Testis (tissue), 3 donors: Measurements from ENCODE around the gene SCAMP2. TPM values are rescaled to one million over a fixed set of nuclear protein-coding genes. Genes with fewer than 3 reads are reported as not detected.

ENCODE experiments used
- DNase-seq: peaks from one replicate; pipeline ENCODE4 v3.0.0-alpha.2; 2019
- H3K27ac ChIP-seq, 2 donors: fragments of 200-600 bp; sonication (generic); one replicate each; pipeline ENCODE4 v1.5.1; 2019
- H3K27me3 ChIP-seq: fragments of 200-600 bp; sonication (generic); one replicate; pipeline ENCODE4 v1.5.1; 2019
- H3K36me3 ChIP-seq: fragments of 200-600 bp; sonication (generic); one replicate; pipeline ENCODE4 v1.5.1; 2017; ENCODE audit warnings: low read depth; ENCODE audit errors: missing control alignments
- H3K4me1 ChIP-seq: fragments of 200-600 bp; sonication (generic); one replicate; pipeline ENCODE4 v1.5.1; 2019
- H3K4me3 ChIP-seq, 2 donors: fragments of 200-600 bp; sonication (generic); one replicate each; pipeline ENCODE4 v1.5.1; 2017 to 2019
- H3K9me3 ChIP-seq: fragments of 200-600 bp; sonication (generic); one replicate; pipeline ENCODE4 v1.5.1; 2017
- CTCF ChIP-seq, 3 experiments: fragments of 450-650 bp in 2 of 3; fragments of 200-600 bp in 1 of 3; sonication (generic) in 1 of 3; IDR thresholded peaks; one replicate each; pipeline ENCODE4 v1.5.1; 2016 to 2019; ENCODE audit warnings: antibody characterized with exemption in 3 of 3, mild to moderate bottlenecking in 2 of 3, moderate library complexity in 1 of 3
- POLR2A ChIP-seq: fragments of 450-650 bp; IDR thresholded peaks from one replicate; pipeline ENCODE4 v1.6.1; 2017; ENCODE audit warnings: antibody characterized with exemption, mild to moderate bottlenecking, moderate library complexity
- WGBS, 2 donors: methylation state at CpG; one replicate each; pipeline ENCODE4 v1.1.5; 2018; 5-methylcytosine and 5-hydroxymethylcytosine counted together
- intact Hi-C: fragments of 100-400 bp; cut with DNase I; formaldehyde crosslinking; loops from one replicate; pipeline ENCODE4 v1.15.1; 2023; ENCODE audit warnings: low total_unique reads
- polyA plus RNA-seq: library from polyadenylated mRNA; stranded (reverse); fragments of 350-450 nt; fragmentation: Illumina TruSeq; extraction: RNeasy Lipid Tissue Mini Kit (QIAGEN cat#74804); gene quantifications from one replicate; pipeline ENCODE4 v1.2.3, GENCODE V29; 2014; ENCODE audit warnings: low read depth, low replicate concordance; ENCODE audit not compliant: insufficient read depth
- total RNA-seq, 2 donors: library from RNA; depleted of rRNA; stranded (reverse); fragments of >200 nt; gene quantifications; one replicate each; pipeline ENCODE4 v1.2.3, GENCODE V29; 2016

The SCAMP2 gene
- total and polyA plus RNA-seq, 3 donors from 2014 or later: 94.8 to 130 (median 103) TPM

GRCh38 chr15:74867466-74868038, 5.6 kb downstream of the SCAMP2 start:
- H3K4me1 ChIP-seq: peaks cover 41% of the 10 kb centered on the region

GRCh38 chr15:74866090-74866489, 7.1 kb downstream of the SCAMP2 start:
- intact Hi-C loops: no loop called here
- TF ChIP-seq POLR2A: no peak
- no peak overlapping the region for H3K27ac ChIP-seq
- no peak for DNase-seq
- no peak overlapping the region for H3K4me3 ChIP-seq
- H3K36me3 ChIP-seq: no peaks in the 10 kb centered on the region
- no peaks in the 10 kb centered on the region for H3K9me3 ChIP-seq
- H3K4me1 ChIP-seq: peaks cover 30% of the 10 kb centered on the region
- WGBS, 2 donors: 85 to 87% methylated on average over 6 of the region's 6 CpGs
- H3K27me3 ChIP-seq: no peaks in the 10 kb centered on the region

More at GRCh38 chr15:74867466-74868038, 5.6 kb downstream of the SCAMP2 start:
- no peak for TF ChIP-seq CTCF (IDR thresholded peaks at IDR 0.05)
- no peak for TF ChIP-seq POLR2A
- WGBS, 2 donors: 25 to 35% methylated on average over 1 of the region's 1 CpG
- intact Hi-C loops: no loop called here
- Histone ChIP-seq H3K36me3 (no peaks in the 10 kb centered on the region), H3K9me3 (no peaks in the 10 kb centered on the region), H3K27me3 (no peaks in the 10 kb centered on the region), H3K4me3 (no peak overlapping the region), H3K27ac (peak overlapping the region in 1 of 2 donors; percentile 64)
- DNase-seq: no peak

GRCh38 chr15:74865316-74865715, 7.8 kb downstream of the SCAMP2 start:
- Histone ChIP-seq H3K4me3 (no peak overlapping the region), H3K4me1 (peaks cover 25% of the 10 kb centered on the region), H3K9me3 (no peaks in the 10 kb centered on the region), H3K27me3 (no peaks in the 10 kb centered on the region), H3K27ac (no peak overlapping the region), H3K36me3 (no peaks in the 10 kb centered on the region)
- DNase-seq: no peak
- intact Hi-C loops: no loop called here
- TF ChIP-seq POLR2A: no peak
- TF ChIP-seq CTCF (IDR thresholded peaks at IDR 0.05): no peak
- 80 to 92% methylated on average over 2 of the region's 2 CpGs for WGBS, 2 donors

GRCh38 chr15:74864296-74864695, 8.9 kb downstream of the SCAMP2 start:
- no peak for DNase-seq
- H3K4me3 ChIP-seq: no peak overlapping the region
- peaks cover 16% of the 10 kb centered on the region for H3K4me1 ChIP-seq
- no peaks in the 10 kb centered on the region for H3K27me3 ChIP-seq
- 90% methylated on average over 6 of the region's 6 CpGs for WGBS, 2 donors
- no peaks in the 10 kb centered on the region for H3K9me3 ChIP-seq
- TF ChIP-seq CTCF (IDR thresholded peaks at IDR 0.05) (no peak), POLR2A (no peak)
- no peaks in the 10 kb centered on the region for H3K36me3 ChIP-seq
- intact Hi-C loops: no loop called here
- H3K27ac ChIP-seq: no peak overlapping the region

- Histone ChIP-seq H3K4me1 (peaks cover 8% of the 10 kb centered on the region), H3K9me3 (no peaks in the 10 kb centered on the region), H3K36me3 (no peaks in the 10 kb centered on the region), H3K27me3 (no peaks in the 10 kb centered on the region), H3K27ac (no peak overlapping the region), H3K4me3 (no peak overlapping the region)
- 74 to 86% methylated on average over 11 of the region's 11 CpGs for WGBS, 2 donors
- DNase-seq: no peak
- TF ChIP-seq POLR2A (no peak), CTCF (IDR thresholded peaks at IDR 0.05) (no peak)
- intact Hi-C loops: no loop called here
Observed at GRCh38 chr15:74863239-74864056, 9.7 kb downstream of the SCAMP2 start.
